ENCODE data around the gene WDR7.

The WDR7 gene

DNA sequence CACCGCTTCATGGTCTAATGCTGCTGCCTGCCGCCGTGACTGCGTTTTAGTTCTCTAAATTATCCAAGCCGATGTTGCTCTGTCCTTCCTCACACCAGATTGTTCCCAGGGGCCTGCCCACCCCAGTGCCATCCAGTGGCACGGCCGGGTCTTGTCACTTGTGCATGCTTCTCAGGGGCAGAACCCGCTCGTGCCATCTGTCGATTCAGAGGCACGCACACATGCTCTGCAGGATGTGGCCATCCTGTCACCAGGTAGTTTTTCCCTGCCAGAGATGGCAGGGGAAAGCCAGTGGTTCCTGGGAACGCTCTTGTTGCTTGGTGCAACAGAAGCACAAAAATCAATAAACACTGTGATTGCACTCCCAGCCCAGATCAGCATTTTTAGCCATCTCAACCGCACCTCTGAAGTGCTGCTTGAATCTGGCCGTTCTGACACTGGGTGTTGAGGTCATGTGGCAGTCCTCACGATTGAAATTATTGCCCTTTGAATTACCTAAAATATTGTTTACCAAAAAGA is 376.1 kb downstream of the WDR7 start:
- Histone ChIP-seq H3K27me3 (ENCODE audit: control insufficient read depth, insufficient read depth, low read length) (no peaks in the 10 kb centered on the region), H3K9ac (ENCODE audit: low read length) (no peak overlapping the region), H3K4me3 (ENCODE audit: low read depth, low read length) (no peak overlapping the region), H3K9me3 (ENCODE audit: control insufficient read depth, insufficient read depth, low read depth, low read length) (no peaks in the 10 kb centered on the region), H3K36me3 (ENCODE audit: control insufficient read depth, insufficient read depth, low read length) (no peaks in the 10 kb centered on the region), H3K4me1 (ENCODE audit: control insufficient read depth, insufficient read depth, low read length) (peaks cover 12% of the 10 kb centered on the region), H3K27ac (ENCODE audit: low read depth, low read length) (no peak overlapping the region)

DNA sequence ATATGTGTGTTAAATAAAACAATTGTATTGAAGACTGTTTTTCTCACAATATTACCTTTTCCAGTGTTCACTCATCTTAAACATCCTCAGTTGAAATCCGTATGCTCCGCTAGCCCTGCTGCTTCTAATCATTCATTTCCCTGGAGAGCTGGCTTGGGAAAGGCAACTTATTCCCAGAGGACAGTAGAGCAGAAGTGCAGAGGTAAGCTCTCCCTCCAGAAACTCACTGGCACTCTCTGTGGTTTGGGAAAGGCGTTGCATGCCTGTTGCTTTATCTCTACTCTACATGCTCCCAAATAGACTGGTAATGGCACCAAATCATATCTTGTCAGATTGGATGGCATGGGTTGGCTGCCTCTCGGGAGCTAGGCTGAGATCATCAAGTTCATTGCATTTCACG is 378.6 kb downstream of the WDR7 start:
- Histone ChIP-seq H3K9ac (ENCODE audit: low read length) (no peak overlapping the region), H3K36me3 (ENCODE audit: control insufficient read depth, insufficient read depth, low read length) (no peaks in the 10 kb centered on the region), H3K27me3 (ENCODE audit: control insufficient read depth, insufficient read depth, low read length) (no peaks in the 10 kb centered on the region), H3K4me1 (ENCODE audit: control insufficient read depth, insufficient read depth, low read length) (peaks cover 12% of the 10 kb centered on the region), H3K4me3 (ENCODE audit: low read depth, low read length) (no peak overlapping the region), H3K27ac (ENCODE audit: low read depth, low read length) (no peak overlapping the region), H3K9me3 (ENCODE audit: control insufficient read depth, insufficient read depth, low read depth, low read length) (no peaks in the 10 kb centered on the region)

DNA sequence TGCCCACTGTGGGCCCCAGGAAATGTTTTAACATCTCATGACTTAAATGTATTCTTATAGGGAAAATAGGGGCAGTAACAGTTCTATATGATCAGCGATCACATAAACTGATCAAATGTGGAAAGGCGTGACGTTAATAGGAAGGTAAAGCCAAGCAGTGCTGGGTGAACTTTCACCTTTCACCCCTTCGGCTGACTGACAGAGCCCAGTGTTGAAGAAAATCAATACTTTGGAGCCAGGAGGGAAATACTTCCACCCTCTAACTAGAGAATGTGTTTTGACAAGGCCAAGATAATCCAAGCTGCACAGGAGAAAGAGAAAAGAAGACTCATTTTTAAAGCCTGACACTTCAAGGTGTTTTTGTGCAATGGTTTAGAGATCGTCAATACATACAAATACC is 379.3 kb downstream of the WDR7 start:
- no peaks in the 10 kb centered on the region for H3K36me3 ChIP-seq (ENCODE audit: control insufficient read depth, insufficient read depth, low read length)
- no peak overlapping the region for H3K9ac ChIP-seq (ENCODE audit: low read length)
- no peak overlapping the region for H3K27ac ChIP-seq (ENCODE audit: low read depth, low read length)
- no peaks in the 10 kb centered on the region for H3K9me3 ChIP-seq (ENCODE audit: control insufficient read depth, insufficient read depth, low read depth, low read length)
- H3K4me3 ChIP-seq (ENCODE audit: low read depth, low read length): no peak overlapping the region
- no peaks in the 10 kb centered on the region for H3K27me3 ChIP-seq (ENCODE audit: control insufficient read depth, insufficient read depth, low read length)
- peaks cover 12% of the 10 kb centered on the region for H3K4me1 ChIP-seq (ENCODE audit: control insufficient read depth, insufficient read depth, low read length)

DNA sequence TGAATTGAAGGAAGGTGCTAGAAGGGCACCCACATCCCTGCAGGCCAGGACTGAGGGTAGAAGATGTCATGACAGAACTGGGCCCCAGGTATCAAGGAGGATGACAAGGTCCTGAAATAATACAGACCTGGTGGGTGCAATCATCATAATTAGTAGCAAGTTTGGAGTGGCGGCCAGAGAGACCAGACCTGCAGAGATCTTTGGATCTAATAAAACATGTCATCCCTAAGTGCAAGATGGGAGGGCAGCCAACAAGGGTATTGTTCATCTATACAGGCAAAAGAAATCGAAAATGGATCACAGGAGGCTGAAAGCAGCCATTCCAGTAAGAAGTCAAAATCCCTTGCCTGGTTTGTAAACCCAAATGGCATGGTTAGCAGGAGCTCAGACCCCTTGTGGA is 384.4 kb downstream of the WDR7 start:
- Histone ChIP-seq H3K9ac (ENCODE audit: low read length) (no peak overlapping the region), H3K36me3 (ENCODE audit: control insufficient read depth, insufficient read depth, low read length) (no peaks in the 10 kb centered on the region), H3K4me1 (ENCODE audit: control insufficient read depth, insufficient read depth, low read length) (peaks cover 6% of the 10 kb centered on the region), H3K4me3 (ENCODE audit: low read depth, low read length) (no peak overlapping the region), H3K27me3 (ENCODE audit: control insufficient read depth, insufficient read depth, low read length) (no peaks in the 10 kb centered on the region), H3K27ac (ENCODE audit: low read depth, low read length) (no peak overlapping the region), H3K9me3 (ENCODE audit: control insufficient read depth, insufficient read depth, low read depth, low read length) (no peaks in the 10 kb centered on the region)

DNA sequence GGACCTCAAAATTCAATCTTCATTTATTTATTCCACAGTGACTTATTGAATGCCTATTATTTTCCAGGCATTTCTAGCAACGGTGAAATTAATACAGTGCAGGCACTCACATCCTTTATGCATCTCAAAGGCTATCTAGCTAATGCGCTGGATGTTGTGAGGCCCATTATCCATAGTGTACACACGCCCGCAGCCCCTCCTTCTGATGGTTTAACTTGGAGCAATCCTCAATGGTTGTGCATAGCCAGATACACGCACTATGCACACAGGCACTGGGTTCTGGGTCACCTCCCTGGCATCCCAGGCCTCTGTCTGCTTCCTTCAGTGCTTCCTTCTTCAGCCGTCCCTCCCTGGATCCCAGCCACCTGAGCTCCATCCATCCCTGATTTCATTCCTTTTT is 387.2 kb downstream of the WDR7 start:
- no peaks in the 10 kb centered on the region for H3K36me3 ChIP-seq (ENCODE audit: control insufficient read depth, insufficient read depth, low read length)

DNA sequence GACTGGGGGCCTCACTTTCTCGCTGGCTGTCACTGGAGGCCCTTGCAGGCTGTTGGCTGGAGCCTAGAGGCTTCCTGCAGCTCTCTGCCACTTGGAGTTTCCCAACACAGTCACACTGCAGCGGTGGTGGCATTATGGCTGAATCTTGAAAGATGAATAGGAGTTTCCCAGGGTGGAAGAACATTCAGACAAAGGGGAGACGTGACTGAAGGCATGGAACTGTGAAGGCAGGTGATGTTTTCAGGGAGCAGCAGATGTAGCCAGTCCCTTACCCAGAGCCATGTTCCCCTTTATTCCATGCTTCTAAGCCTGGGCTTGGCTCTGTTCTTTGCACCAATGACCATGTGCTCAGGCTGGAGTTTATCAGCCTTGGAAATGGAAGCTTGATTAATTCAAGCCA is 389.0 kb downstream of the WDR7 start:
- no peaks in the 10 kb centered on the region for H3K9me3 ChIP-seq (ENCODE audit: control insufficient read depth, insufficient read depth, low read depth, low read length)
- H3K9ac ChIP-seq (ENCODE audit: low read length): no peak overlapping the region
- H3K27ac ChIP-seq (ENCODE audit: low read depth, low read length): no peak overlapping the region
- no peak overlapping the region for H3K4me3 ChIP-seq (ENCODE audit: low read depth, low read length)
- H3K27me3 ChIP-seq (ENCODE audit: control insufficient read depth, insufficient read depth, low read length): no peaks in the 10 kb centered on the region
- no peaks in the 10 kb centered on the region for H3K36me3 ChIP-seq (ENCODE audit: control insufficient read depth, insufficient read depth, low read length)
- no peaks in the 10 kb centered on the region for H3K4me1 ChIP-seq (ENCODE audit: control insufficient read depth, insufficient read depth, low read length)

More for the DNA sequence above, 387.2 kb downstream of the WDR7 start:
- Histone ChIP-seq H3K9me3 (ENCODE audit: control insufficient read depth, insufficient read depth, low read depth, low read length) (no peaks in the 10 kb centered on the region), H3K9ac (ENCODE audit: low read length) (no peak overlapping the region), H3K4me3 (ENCODE audit: low read depth, low read length) (no peak overlapping the region), H3K27ac (ENCODE audit: low read depth, low read length) (no peak overlapping the region), H3K27me3 (ENCODE audit: control insufficient read depth, insufficient read depth, low read length) (no peaks in the 10 kb centered on the region), H3K4me1 (ENCODE audit: control insufficient read depth, insufficient read depth, low read length) (no peaks in the 10 kb centered on the region)

DNA sequence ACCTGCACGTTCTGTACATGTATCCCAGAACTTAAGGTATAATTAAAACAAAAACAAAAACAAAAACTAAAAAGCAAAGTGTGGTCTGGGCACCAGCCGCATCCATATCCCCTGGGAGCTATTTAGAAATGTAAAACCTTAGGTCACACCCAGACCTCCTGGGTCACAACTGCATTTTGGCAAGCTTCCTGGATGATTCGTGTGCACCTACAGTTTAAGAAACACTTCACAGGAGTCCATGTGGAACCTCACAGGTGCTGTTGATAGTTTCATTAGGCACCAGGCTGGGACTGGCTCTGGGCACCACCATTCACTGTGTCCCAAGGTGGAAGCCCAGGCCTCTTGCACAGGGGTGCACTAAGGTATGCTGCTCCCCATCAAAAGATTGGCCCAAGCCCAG is 392.1 kb downstream of the WDR7 start:
- Histone ChIP-seq H3K27ac (ENCODE audit: low read depth, low read length) (no peak overlapping the region), H3K4me3 (ENCODE audit: low read depth, low read length) (no peak overlapping the region), H3K4me1 (ENCODE audit: control insufficient read depth, insufficient read depth, low read length) (peaks cover 2% of the 10 kb centered on the region), H3K9me3 (ENCODE audit: control insufficient read depth, insufficient read depth, low read depth, low read length) (peaks cover 5% of the 10 kb centered on the region), H3K9ac (ENCODE audit: low read length) (no peak overlapping the region), H3K36me3 (ENCODE audit: control insufficient read depth, insufficient read depth, low read length) (no peaks in the 10 kb centered on the region), H3K27me3 (ENCODE audit: control insufficient read depth, insufficient read depth, low read length) (no peaks in the 10 kb centered on the region)

- H3K9me3 ChIP-seq (ENCODE audit: control insufficient read depth, insufficient read depth, low read depth, low read length): peaks cover 5% of the 10 kb centered on the region
- H3K9ac ChIP-seq (ENCODE audit: low read length): no peak overlapping the region
- H3K4me1 ChIP-seq (ENCODE audit: control insufficient read depth, insufficient read depth, low read length): peaks cover 13% of the 10 kb centered on the region
- no peak overlapping the region for H3K4me3 ChIP-seq (ENCODE audit: low read depth, low read length)
- 0 out of 2 replicates have a peak, but pooled peaks cover 1% of the 10 kb centered on the region for H3K36me3 ChIP-seq (ENCODE audit: control insufficient read depth, insufficient read depth, low read length)
- no peaks in the 10 kb centered on the region for H3K27me3 ChIP-seq (ENCODE audit: control insufficient read depth, insufficient read depth, low read length)
- no peak overlapping the region for H3K27ac ChIP-seq (ENCODE audit: low read depth, low read length)
These were observed 397.2 kb downstream of the WDR7 start for GRCh38 chr18:57048351-57048750.

DNA sequence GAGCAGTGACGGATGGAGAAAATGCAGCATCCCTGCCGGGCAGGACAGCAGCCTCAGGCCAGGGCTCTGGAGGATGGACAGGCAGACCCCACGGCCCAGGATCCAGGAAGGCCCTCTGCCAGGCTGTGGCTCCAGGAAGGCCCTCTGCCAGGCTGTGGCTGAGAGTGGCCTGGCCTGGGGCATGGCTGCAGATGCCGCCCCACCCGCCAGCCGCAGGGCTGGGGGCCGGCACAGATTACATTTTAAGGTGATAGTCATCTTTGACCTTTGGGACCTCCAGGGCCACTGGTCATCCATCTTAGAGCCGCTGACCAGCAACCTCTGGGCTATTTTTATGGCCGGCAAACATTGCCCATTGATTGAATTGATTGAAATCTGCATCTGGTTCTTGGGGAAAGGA is 397.7 kb downstream of the WDR7 start:
- H3K9ac ChIP-seq (ENCODE audit: low read length): no peak overlapping the region
- no peaks in the 10 kb centered on the region for H3K27me3 ChIP-seq (ENCODE audit: control insufficient read depth, insufficient read depth, low read length)
- peaks cover 13% of the 10 kb centered on the region for H3K4me1 ChIP-seq (ENCODE audit: control insufficient read depth, insufficient read depth, low read length)
- peaks cover 5% of the 10 kb centered on the region for H3K9me3 ChIP-seq (ENCODE audit: control insufficient read depth, insufficient read depth, low read depth, low read length)
- 0 out of 2 replicates have a peak, but pooled peaks cover 2% of the 10 kb centered on the region for H3K36me3 ChIP-seq (ENCODE audit: control insufficient read depth, insufficient read depth, low read length)
- no peak overlapping the region for H3K4me3 ChIP-seq (ENCODE audit: low read depth, low read length)
- no peak overlapping the region for H3K27ac ChIP-seq (ENCODE audit: low read depth, low read length)

DNA sequence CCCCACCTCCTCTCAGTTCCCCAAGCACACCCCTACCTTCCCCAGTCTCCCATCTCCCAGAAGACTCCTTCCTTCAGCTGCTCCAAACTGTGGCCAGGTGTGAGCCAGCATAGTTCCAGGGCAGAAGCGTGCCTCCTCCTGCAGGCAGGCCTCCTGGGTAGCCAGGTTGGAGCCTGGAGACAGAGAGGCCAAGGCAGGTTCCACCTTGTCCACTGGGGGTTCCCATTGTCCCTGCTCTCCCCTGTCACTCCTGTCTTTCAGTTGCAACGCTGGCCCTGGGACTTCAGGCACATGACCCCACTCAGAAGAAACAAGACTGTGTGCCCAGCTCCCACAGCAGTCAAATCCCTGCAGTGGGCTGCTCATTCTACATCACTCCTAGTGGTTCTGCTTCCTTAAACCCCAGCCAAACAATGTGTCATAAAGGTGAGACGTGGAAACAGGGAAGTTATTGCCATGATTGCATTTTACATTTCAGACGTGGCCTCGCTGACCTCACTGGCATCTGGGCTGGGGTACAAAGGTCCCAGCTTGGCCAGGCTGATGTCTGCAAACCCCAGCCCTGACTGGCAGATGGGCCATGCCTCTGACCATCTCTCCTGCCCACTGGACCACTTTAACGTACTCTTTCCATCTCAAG is 399.3 kb downstream of the WDR7 start:
- Histone ChIP-seq H3K4me3 (ENCODE audit: low read depth, low read length) (no peak overlapping the region), H3K9ac (ENCODE audit: low read length) (no peak overlapping the region), H3K27ac (ENCODE audit: low read depth, low read length) (no peak overlapping the region), H3K4me1 (ENCODE audit: control insufficient read depth, insufficient read depth, low read length) (peaks cover 13% of the 10 kb centered on the region), H3K9me3 (ENCODE audit: control insufficient read depth, insufficient read depth, low read depth, low read length) (peaks cover 16% of the 10 kb centered on the region), H3K27me3 (ENCODE audit: control insufficient read depth, insufficient read depth, low read length) (no peaks in the 10 kb centered on the region), H3K36me3 (ENCODE audit: control insufficient read depth, insufficient read depth, low read length) (peaks cover 14% of the 10 kb centered on the region)

- H3K9me3 ChIP-seq (ENCODE audit: control insufficient read depth, insufficient read depth, low read depth, low read length): peaks cover 22% of the 10 kb centered on the region
- H3K9ac ChIP-seq (ENCODE audit: low read length): no peak overlapping the region
- H3K4me3 ChIP-seq (ENCODE audit: low read depth, low read length): no peak overlapping the region
- H3K36me3 ChIP-seq (ENCODE audit: control insufficient read depth, insufficient read depth, low read length): peaks cover 21% of the 10 kb centered on the region
- H3K27ac ChIP-seq (ENCODE audit: low read depth, low read length): no peak overlapping the region
- H3K27me3 ChIP-seq (ENCODE audit: control insufficient read depth, insufficient read depth, low read length): no peaks in the 10 kb centered on the region
- H3K4me1 ChIP-seq (ENCODE audit: control insufficient read depth, insufficient read depth, low read length): peaks cover 13% of the 10 kb centered on the region
These were observed 400.0 kb downstream of the WDR7 start for GRCh38 chr18:57051021-57051656.

Measured in HUES6 (cell line).